Stimulated activated CD8-positive, alpha-beta memory T cell treated with anti-CD3 and anti-CD28 coated beads, Interleukin-15, amount 100 ng/mL, for 48 hours (primary cell): ENCODE data around the gene CCDC82.

ENCODE experiments used
- DNase-seq, 2 donors: peaks; one replicate each; pipeline ENCODE4 v3.0.0-alpha.2; 2020; ENCODE audit warnings: low read depth in 2 of 2

The CCDC82 gene

GRCh38 chr11:96361778-96362177, 27.9 kb downstream of the CCDC82 start:
- DNase-seq: no peak

DNA sequence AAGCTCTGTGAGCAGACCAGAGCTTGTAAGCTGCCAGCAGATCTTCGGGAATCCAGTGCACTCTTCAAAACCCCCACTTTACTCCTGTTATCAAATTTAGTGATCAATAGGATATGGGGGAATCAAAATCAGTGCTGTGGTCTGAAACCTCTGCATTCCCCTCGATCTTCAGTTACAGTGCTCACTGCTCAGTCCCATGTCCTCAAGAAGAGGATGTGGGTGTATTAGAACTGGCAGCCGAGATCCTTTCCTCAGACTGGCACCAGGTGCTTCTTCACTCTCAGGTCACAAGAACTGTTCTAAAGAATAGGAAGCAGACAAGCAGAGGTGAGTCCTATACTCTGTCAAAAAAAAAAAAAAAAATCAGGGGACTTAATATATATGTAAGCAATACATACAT, 31.4 kb downstream of the CCDC82 start:
- no peak for DNase-seq

- DNase-seq: no peak
Observed at GRCh38 chr11:96357794-96358193, 31.9 kb downstream of the CCDC82 start.

DNA sequence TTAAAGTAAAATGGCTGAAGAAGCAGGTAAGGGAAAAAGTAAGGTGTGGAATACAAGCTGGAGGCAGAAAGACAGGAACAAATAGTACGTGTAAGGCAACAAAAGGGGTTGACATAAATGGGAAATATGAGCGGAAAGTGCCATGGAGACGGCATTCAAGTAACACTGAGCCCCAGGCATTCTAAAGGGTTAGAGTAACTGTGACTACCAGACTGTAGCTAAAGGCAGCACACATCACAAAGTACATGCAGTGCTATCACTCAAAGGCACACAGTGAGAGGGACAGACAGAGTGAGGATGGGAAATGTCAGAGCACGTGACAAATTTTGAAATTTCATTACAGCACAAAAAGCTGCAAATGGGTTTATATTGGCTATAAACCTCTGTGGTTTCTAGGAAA, 32.9 kb downstream of the CCDC82 start:
- DNase-seq: no peak

GRCh38 chr11:96342961-96343711, 46.6 kb downstream of the CCDC82 start, which contains the start of gene MAML2:
Gene MAML2 (minus strand): TSS chr11:96343195. CDS start chr11:96341895, 1,300 bp downstream.
- DNase-seq: peak; percentile 87 to 91

DNA sequence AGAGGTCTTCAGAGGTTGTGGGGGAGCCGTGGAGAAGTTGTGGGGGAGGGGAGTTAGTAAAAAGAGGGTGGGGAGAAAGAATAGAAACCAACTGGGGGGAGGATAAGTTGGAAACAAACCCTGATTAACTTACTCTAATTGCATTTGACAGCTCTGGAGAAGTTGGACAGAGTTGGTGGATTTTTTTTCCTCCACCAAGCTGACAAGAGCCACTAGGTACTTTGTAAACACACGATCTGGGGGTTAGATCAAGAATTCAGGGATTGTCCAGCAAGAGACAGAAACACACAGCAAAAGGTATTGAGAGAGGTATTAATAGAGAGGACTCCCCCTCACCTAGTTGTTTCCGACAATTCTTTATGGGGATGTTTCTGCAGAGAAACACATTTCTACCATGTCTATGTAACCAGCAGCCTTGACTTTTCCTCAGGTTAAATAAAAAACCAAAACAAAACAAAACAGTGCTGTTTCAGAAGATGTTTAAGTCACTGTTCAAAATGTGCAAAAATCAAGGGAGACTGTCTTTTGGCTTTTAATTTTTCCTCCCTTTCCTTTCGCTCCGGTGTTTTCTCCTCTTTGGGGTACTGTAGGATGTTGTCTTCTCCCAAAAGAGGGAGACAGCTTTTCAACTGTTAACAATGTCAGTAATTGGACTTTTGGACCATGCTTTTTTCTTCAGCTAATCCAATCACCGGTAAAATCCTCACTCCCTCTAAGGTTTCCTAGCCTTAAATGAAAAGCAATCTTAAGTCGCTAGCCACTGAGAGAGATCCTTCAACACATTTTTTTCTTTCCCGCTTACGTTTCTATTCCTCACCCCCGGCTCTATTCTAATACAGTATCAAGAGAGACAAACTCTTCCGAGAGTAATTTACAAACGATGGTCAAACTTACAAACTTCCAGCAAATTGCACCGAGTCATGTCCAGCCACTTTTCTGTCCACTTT, 47.4 kb downstream of the CCDC82 start:
- no peak for DNase-seq

DNA sequence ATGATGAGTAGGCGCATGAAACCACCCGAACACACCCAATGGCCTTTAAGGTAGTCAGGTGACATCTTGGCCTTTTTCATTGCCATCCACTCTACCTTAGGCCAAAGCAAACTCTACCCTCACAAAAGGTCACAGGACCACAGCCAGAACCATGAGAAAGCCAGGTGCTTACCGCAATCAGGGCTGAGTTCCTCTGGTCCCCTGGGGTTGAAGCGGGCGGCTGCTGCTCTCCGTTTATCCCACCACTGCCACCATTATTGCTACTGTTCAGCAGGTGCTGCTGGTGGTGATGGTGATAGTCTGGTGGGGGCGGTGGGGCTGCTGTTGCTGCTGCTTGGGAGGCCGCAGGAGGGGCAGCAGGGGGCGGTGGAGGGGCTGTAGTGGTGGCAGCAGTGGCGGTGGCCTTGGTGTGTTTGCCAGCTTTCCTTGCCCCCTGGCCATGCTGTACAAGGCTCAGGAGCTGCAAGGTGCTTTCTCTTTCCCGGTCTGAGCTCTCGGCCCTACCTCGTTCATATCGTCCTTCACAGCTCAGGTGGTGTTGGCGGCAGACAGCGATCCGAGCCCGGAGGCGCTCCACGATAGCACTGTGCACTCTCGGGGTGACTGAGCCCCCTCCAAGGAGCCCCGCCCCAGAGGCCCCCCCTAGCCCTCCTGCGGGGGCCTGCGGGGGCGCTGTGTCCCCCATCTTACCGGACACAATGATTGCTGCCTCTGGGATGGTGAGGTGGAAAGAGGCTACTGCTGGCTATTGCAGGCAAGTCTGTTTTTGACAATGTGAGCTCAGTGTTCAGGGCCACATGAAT, 48.3 kb downstream of the CCDC82 start:
- peak in 1 of 2 donors; percentile 57 for DNase-seq

- no peak for DNase-seq
Observed at GRCh38 chr11:96340555-96340885, 49.2 kb downstream of the CCDC82 start.

GRCh38 chr11:96339706-96340554, 49.8 kb downstream of the CCDC82 start:
- no peak for DNase-seq

- peak; percentile 34 to 49 for DNase-seq
Observed at GRCh38 chr11:96338910-96339705, 50.6 kb downstream of the CCDC82 start.

DNA sequence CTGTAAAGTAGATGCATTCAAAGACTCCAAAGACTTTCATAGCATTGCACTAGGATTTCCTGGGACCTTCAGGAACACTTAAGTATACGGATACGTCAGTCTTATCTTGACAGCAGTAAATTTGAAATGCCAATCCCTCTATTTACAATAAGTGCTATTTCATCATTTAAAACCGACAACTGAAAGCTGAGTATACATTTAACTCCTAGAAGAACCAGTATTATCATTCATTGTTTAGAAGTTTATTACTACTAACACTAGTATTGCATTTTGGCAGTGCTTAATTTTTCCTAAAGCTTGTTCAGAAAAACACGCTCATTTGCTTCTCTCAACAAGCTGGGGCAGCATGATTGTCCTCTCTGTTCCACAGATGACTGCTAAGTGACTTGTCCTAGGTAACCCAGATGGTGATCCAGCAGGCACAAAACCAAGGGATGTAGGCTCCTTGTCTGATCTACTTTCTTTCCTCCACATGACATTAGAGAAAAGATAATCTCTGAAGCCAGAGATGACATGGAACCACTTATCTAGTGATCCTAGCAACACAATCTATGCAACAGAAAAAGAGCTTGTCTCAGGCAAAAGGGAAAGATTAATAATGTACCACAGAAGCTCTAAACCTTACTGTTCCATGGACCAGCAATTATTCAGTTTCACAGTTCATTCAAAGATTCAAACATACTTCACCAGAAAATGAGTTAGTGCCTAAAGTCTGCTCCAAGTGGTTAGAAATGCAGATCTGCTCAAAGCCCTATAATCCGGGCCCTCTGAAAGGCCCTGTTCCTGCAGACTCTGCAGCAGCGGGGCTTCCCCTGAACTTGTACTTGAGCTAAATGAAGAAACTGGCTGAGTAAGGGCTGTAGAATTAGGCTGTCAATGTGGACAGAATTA, 51.9 kb downstream of the CCDC82 start:
- DNase-seq: peak in 1 of 2 donors; percentile 48

- no peak for DNase-seq
Observed at GRCh38 chr11:96335388-96335787, 54.3 kb downstream of the CCDC82 start.

- DNase-seq: no peak
Observed at GRCh38 chr11:96334219-96334618, 55.5 kb downstream of the CCDC82 start.

GRCh38 chr11:96333191-96333719, 56.5 kb downstream of the CCDC82 start:
- DNase-seq: no peak

DNA sequence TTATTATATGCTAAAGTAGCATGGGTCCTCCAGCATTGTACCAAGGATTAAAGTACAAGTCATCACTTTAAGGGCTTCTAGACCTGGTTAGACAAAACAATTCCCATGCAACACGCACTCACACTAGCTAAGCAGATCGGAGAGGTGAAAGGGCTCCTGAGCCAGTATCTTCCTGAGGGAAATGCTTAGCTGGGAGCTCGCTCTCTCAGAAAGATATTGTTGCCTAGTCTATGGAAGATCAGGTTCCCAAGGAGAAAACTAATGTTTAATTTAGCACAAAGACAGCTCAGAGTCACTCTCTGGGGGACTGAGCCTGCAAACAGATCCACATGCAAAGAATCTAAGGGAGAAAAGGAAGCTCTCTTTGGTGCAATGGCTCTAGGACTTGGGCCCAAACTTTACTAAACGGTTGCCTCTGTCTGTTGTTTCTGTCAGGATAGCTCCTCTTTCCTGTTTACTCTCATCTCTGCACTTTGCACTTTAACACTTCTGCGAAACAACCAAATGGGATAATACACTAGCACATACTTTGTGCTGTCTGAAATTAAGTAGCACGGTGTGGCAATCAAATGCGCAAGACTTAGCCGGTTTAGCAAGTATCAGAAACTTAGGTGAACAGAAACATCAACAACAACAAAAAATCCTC, 57.5 kb downstream of the CCDC82 start:
- DNase-seq: no peak

GRCh38 chr11:96331699-96332116, 58.0 kb downstream of the CCDC82 start:
- no peak for DNase-seq

DNA sequence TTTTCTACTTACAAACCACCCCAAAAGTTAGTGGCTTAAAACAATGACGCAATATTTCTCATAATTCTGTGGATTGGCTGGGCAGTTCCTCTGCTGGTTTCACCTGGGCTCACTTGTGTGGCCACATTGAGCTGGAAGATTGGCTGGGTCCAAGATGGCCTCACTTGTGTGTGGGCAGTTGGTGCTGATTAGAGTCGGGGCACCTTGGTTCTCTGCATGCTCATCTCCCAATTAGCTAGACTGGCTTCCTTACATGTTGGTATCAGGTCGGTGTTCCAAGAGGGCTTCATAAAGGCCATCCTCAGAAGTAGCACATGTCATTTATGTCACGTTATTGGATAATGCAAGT, 59.2 kb downstream of the CCDC82 start:
- no peak for DNase-seq

DNA sequence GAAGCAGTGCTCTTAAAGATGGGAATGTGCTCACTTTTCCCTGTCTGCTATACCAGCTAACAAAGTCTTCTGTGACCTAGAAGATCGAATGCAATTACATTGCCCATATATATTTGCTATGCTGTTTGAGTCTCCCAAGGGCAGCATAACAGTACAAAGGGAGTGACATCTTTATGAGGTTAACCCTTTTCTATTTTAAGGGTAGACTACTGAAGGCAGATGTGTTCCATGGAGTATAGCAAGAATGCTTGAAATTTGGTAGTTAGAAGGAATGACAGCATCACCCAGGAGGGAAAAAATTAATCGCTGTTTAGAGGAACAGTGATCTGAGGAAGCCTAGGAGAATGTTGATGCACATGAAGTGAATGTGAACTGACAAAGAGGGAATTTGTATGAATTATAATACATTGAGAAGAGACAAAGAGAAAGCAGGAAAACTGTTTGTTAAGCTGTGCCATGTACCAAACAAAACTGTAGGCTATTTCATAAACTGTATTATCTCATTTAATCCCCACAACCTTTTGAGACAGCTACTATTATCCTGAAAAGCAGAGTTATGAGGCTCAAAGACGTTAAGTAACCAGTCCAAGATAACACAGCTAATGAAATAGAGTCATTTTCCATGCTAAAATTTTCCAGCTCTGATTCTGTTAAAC, 59.7 kb downstream of the CCDC82 start:
- no peak for DNase-seq
